Head of caudate nucleus (tissue), 42 donors: ENCODE measurements around the gene CPXCR1.
"Not testable (repeated sequence)": the region's sequence is repeated elsewhere in the genome, so short reads cannot be mapped to it uniquely, and the experiment has no call there.

Experiments
- DNase-seq, 42 donors: peaks; one replicate each; pipeline versions ENCODE4 v3.0.0 to v3.0.0-alpha.2; 2020 to 2021; ENCODE audit warnings: mixed read lengths in 7 of 42
- intact Hi-C: fragments of 100-400 bp; cut with DNase I; formaldehyde crosslinking; loops from one replicate; pipeline ENCODE4 v1.15.0; 2022

CPXCR1 gene

DNA sequence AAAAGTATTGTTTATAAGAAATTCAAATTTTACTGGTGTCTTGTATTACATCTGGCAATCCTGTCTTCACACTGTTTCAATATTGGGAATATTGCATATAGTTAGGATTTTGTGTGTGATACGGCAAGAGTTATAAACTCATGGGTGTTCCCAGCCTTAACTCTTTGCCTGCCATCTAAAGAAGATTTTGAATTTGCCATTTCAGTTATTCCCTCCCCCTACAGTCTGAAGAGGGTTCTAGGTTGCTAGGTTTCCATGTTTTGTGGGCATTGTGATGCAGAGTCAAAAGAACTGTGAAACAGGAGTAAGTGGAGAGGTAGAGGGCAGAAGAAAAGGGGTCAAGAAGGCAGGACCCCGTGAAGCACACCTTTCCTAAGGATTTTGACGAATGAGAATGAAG, at the start of gene CPXCR1:
TSS of gene CPXCR1 (plus strand) at position 301 of the 400 bp plus-strand sequence. CDS start 6,190 bp downstream, outside the sequence.
- intact Hi-C loops = no loop called here
- DNase-seq = no peak

DNA sequence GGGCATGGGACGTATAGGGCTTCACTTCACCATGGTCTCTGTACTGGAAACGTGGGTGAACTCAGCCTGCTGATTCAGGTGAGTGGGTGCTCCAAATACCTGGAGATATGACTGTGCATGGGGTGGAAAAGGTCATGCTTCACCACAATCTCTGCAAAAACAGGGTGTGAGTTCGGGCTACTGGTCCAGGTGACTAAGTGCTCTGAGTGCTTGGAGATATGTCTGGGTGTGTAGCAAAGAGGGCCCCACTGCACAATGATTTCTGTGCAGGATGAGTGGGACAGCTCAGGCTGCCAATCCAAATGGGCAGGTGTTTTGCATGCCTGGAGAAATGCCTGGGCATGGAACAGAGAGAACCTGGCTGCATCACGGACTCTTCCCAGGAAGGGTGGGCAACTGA, 11.2 kb upstream of the CPXCR1 start:
- intact Hi-C loops = no loop called here

DNA sequence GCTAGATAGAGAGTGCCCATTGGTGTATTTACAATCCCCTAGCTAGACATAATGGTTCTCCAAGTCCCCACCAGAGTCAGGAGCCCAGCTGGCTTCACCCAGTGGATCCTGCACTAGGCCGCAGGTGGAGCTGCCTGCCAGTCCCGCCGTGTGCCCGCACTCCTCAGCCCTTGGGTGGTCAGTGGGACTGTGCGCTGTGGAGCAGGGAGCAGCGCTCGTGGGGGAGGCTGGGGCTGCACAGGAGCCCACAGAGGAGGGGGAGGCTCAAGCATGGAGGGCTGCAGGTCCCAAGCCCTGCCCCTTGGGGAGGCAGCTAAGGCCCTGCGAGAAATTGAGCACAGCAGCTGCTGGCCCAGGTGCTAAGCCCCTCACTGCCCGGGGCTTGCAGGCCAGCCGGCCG, 810 bp upstream of the CPXCR1 start:
- intact Hi-C loops, DNase-seq: not testable (repeated sequence)

More for the DNA sequence above, 11.2 kb upstream of the CPXCR1 start:
- DNase-seq = no peak

DNA sequence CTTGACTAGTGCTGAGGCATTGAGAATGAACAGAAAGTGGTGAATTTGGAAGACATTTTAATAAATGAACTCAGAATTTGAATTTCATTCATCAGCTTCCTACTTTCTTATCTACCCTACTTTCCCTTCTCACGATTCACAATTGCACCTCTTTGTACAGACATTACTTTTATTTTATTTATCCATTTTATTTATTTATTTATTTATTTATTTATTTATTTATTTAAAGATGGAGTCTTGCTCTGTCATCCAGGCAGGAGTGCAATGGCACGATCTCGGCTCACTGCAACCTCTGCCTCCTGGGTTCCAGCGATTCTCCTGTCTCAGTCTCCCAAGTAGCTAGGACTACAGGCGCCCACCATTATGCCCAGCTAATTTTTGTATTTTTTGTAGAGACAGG, 5.3 kb downstream of the CPXCR1 start:
- intact Hi-C loops, DNase-seq: not testable (repeated sequence)

DNA sequence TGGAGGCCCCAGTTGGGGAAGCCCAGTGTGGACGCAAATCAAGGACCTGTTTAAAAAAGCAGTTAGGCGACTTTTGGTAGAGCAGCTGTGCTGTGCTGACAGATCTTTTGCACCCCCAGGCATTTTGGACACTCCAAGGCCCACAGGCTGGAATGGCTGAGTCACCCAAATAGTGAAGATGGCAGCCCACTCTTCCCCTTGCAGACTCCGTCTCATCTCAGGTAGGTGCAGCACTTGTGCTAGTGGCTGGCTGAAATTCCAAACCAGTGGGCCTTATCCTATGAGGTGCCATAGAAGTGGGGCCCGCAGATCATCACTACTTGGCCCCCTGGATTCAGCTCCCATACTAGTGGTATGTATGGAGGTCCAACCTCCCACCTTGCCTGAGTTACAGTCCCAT, 42.8 kb downstream of the CPXCR1 start:
- intact Hi-C loops = no loop called here
- no peak for DNase-seq
